NCI-H226 (cell line): Measurements from ENCODE around the gene KIFAP3.
A peak's percentile ranks its signal among the peaks of the same experiment; 100 is the strongest.
"Not testable (repeated sequence)": the region's sequence is repeated elsewhere in the genome, so short reads cannot be mapped to it uniquely, and the experiment has no call there.

ENCODE experiments used
- DNase-seq: peaks from one replicate; pipeline ENCODE4 v3.0.0-alpha.2; 2015

Gene KIFAP3

DNA sequence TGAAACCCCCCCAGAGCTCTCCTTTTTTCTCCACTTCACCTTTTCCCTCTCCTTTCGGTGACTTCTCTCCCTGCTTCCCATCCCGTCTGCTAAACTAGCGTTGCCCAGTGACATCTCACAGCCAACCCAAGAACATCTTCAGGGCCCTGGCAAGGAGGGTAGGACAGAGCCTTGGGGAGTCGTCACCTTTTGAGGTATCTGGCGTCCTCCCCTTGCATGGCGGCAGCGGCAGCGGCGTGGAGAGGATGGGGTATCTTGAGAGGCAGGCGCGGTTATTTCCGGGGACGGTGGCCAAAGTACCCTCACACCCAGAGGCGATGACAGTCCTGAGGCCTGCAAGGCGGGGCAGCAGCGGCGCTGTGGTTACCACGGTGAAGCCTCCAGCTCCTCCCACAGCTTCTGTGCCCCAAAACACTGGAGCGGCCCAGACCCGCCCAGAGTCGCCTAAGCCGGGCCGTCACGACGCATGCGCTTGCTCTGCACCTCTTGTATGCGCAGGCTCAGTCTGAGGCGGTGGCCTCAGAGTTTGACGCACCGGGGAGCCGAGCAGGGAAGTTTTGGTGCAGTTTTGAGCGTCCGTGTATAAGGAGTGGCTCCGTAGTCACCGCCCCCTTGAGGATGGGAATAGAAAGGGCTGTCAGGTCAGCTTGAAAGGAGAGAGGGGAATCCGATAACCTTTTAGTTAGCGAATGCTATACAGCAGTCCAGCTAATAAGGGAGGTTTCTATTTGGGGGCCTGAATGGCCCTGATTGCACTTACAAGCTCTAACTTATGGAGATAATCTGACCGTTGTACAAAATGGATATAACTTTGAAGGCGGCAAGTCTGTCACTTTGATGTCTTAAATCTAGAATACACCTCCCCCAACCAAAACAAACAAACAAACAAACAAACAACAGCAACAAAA is at the start of gene KIFAP3:
KIFAP3 (minus strand) TSS at position 446 of the 908 bp plus-strand sequence; CDS start at position 218, 228 bp downstream.
- DNase-seq = peak; percentile 92

DNA sequence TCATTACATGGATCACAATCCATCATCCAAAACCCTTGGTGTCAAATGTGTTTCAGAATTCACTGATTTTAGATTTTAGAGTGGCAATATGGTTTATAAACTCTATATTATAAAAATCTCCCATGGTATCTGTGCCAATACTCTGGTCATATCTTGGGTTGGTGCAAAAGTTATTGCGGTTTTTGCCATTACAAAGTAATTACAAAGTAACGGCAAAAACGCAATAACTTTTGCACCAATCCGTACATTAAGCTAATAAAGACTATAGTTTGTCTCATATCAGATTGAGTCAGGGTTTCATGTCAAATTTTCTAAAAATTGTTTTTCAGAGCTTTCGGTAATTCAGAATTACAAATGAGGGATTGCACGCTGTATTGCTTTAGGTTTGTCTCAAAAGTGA is 47.9 kb upstream of the KIFAP3 start:
- no peak for DNase-seq

DNA sequence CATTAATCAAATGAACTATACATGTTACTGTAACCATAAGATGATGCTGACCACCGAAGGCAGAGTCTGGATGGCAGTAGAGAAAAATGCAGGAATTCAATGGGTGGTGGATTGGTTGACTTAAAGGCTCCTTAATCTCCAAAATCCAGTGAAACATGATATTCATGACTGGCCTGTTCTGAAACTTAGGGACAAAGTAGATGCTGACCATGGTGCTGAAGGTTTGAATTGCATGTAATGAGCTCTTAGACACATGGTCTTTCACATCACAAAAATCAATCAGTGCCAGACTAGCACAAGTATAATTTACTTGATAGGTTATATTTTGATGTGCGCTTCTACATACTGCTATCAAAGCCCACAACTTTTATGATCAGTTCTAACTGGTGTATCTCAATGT is 40.4 kb upstream of the KIFAP3 start:
- DNase-seq = no peak

DNA sequence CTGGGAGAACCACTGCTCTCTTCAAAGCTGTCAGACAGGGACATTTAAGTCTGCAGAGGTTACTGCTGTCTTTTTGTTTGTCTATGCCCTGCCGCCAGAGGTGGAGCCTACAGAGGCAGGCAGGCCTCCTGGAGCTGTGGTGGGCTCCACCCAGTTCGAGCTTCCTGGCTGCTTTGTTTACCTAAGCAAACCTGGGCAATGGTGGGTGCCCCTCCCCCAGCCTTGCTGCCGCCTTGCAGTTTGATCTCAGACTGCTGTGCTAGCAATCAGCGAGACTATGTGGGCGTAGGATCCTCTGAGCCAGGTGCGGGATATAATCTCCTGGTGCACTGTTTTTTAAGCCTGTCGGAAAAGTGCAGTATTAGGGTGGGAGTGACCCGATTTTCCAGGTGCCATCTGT is 38.6 kb upstream of the KIFAP3 start:
- DNase-seq = not testable (repeated sequence)

DNA sequence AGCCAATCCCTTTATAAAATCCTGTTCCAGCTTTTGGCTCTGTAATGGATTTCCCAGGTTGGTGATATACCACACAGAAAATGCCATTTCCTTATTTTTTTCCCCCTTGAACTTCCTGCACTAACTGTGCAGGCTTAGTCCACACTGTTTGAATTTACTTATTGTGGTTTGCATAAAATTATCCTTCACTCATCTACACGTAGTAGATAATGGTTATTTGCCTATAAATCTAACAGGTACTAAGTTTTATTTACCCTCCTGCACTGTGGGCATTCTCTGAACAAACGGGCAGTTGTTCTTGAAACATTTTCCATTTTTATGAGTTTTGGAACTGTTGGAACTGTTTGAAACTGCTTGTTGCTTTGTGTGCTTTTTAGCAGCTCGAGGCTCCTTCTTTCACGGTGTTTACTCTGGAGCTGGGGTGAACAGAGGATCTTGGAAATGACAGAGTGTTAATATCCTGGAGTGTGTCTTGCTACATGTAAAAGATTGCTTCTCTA is 23.0 kb upstream of the KIFAP3 start:
- DNase-seq = no peak

DNA sequence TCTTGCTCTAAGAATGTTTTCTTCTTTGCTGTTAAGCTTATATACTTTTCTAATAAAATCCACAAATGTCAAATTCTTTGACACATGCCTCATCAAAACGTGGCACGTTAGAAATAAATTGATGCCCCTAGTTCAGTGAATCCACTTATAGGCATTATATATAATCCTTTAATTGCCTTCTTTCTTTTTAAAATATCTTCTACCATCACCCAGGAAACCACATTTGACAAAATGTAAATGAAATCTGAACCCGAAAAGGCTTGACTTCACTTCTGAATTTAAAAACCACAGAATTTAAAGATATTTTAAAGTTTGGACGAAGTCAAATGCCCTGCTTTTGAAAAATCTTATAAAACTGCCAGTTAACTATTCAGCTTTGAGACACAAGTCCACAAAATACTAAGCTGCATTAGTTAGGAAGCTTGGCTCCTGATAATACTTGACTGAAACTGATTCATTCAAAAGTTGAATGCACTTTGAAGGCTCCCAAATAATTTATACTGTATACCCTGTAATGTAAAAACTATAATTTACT is 22.4 kb upstream of the KIFAP3 start:
- DNase-seq = no peak

DNA sequence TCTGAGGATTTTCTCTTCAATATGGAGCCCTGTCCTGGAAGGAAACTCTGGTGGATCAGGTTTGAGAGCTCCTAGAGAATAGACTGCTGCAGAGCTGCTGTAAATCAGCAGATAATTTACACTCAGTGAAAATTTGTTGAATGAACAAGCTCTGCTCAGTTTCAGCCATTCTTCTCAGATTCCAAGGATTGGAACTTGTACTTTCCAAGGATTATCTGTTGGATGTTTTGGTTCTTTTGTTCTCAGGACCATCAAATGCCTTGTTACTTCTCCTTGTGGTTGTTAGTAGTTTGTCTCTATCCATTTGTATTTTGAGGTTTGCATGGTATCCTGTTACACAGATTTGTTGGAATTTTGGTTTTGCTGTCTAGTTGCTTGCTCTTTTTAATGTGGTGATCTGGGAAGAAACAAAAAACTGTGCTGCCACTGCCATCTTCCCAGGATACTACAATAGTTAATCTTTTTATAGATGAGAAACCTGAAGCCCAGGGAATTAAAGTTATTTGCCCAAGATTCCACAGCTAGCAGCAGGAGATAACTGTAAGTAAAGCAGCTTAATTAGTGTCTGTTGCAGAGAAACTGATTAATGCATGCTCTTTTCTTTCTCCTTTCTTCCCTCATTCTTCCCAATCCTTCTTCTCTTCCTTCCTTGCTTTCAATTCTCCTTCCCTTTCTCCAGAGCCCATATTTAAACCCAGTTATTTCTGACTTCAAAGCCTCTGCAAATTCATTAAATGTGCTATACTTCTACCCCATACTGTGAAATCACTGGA is 21.7 kb upstream of the KIFAP3 start:
- no peak for DNase-seq

DNA sequence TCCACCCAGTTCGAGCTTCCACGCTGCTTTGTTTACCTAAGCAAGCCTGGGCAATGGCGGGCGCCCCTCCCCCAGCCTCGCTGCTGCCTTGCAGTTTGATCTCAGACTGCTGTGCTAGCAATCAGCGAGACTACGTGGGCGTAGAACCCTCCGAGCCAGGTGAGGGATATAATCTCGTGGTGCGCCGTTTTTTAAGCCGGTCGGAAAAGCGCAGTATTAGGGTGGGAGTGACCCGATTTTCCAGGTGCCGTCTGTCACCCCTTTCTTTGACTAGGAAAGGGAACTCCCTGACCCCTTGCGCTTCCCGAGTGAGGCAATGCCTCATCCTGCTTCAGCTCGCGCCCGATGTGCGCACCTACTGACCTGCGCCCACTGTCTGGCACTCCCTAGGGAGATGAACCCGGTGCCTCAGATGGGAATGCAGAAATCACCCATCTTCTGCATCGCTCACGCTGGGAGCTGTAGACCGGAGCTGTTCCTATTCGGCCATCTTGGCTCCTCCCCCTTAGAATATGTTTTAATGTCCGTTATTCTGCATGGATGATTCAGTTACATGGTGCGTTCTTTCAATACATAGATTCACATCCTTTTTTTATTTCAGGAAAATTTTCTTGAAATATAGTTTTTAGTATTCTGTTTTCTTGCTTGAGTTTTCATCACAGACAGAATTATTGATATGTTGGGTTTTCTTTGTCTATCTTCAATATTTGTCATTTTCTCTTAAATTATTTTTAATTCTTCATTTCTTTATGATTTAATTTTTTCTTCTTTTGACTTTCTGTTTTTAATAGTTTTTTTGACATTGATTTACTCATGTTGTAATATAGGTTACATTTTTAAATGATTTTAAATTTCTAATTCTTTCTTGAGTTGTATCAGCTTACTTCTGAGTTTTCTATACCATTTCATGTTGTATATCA is 20.5 kb upstream of the KIFAP3 start:
- not testable (repeated sequence) for DNase-seq

DNA sequence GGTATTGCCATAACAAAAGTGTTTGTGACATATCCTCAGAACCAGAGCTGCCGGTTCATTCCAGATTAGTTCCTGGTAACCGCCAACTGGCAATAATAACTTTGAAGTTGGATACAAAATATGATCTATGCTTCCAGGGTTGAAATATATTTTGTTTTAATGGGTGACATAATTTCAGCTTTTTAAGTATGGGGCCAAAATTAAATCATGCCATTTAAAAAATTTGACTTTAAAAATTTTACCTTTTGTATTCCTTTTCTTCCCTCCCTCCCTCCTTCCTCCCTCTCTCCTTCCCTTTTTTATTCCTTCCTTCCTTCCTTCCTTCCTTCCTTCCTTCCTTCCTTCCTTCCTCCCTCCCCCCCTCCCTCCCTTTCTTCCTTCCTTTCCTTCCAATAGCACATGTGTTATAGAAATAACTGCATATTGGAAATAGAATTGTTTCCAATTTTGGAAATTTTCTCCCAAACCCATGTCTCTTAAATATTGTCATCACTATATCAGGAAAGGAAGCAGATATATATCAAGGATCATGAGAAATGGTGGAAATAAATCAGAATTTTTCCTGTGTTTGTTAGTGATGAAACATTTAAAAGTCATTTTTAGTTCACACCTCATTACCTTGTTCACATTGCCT is 12.0 kb upstream of the KIFAP3 start:
- DNase-seq = no peak

DNA sequence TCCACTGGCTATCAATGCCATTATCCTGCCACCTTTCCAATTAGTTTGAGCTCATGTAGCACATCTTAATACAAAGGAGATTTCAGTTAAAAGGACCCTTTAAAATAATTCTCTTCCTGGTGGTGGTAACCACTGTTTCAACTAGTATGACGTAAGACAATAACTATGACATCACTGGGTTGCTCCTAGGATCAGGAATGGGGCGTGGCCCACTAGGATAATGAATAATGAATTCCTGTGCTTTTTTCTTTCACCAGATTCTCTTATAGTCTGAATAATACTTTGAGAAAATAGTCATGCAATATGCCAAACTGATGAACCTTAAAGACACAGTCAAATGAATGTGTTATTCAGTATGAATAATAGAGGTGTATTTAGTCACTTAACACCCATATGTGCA is 10.6 kb upstream of the KIFAP3 start:
- DNase-seq = no peak

DNA sequence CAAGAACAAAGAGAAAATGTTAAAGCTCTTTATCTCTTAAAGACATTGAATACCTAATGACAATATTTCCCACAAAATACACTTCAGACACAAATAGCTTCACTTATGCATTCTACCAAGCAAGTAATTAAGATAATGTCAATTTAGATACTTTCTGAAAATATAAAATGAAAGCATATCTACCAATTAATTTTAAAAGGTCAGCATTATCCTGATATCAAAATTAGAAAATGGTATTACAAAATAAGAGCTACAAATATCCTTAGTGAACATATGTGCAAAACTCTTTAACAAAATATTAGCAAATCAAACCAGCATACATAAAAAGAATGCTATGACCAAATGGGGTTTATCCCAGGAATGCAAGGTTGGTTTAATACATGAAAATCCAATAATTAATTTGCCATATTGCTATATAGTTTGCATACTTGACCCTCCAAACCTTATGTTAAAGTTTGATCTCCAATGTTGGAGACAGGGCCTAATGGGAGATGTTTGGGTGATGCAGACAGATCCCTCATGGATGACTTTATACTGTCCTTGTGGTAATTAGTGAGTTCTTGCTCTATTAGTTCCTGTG is 4.2 kb upstream of the KIFAP3 start:
- DNase-seq = no peak

DNA sequence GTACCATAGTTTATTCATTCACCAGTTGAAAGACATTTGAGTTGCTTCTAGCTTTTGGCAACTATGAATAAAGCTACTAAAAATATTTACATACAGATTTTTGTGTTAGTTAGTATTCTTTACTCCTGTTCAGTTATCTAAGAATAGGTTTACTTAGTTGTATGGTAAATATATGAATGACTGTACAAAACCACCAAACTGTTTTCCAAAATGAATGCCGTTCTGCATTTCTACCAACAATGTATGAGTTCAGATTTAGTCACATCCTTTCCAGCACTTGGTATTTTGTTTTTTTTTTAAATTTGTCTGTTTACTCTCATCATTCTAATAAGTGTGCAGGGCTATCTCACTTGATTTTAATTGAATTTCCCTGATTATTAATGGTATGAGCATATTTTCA is 3.4 kb upstream of the KIFAP3 start:
- no peak for DNase-seq

DNA sequence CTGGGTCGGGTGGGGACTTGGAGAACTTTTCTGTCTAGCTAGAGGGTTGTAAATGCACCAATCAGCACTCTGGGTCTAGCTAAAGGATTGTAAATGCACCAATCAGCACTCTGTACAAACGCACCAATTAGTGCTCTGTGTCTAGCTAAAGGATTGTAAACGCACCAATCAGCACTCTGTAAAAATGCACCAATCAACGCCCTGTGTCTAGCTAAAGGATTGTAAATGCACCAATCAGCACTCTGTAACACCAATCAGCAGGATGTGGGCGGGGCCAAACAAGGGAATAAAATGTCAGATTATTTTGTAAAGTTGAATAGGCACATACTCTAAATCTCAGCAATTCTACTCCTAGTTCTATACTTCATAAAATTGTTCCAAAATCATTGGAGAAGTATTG is 2.5 kb upstream of the KIFAP3 start:
- DNase-seq = not testable (repeated sequence)

DNA sequence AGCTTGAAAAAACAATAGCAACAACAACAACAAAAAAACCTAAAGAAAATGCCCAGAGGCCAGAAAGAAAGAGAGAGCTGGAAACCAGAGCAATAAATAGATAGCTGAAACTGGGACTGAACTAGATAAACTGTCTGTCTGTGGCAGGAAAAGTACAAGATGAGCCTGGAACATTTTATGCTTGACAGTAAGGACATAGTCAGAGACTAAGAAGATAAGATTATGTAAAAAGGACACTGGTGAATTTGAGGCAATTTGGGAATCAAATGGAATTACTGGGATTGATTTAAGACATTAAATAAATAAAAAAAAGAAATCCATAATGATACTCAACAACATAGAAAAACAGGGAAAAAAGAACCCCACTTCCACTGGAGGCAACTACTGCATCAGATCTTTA is 1.7 kb upstream of the KIFAP3 start:
- DNase-seq = no peak

DNA sequence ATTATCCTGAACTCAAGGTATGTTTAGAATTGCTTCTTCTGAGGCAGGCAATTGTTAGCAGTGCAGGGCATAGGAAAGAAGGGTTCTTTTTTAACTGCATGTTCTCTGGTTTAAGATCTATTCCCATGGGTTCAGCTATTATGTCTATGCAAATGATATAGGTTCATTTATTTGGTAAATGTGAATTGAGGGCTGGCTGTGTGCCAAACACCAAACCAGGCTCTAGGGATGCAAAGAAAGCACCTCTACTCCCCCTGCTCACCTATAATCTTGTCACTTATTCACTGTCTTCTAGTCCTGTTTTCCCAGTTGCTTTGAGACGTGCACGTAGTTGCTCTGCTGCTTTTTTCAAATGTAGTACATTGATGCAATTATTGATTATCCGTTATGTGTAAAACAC is 691 bp upstream of the KIFAP3 start:
- no peak for DNase-seq

DNA sequence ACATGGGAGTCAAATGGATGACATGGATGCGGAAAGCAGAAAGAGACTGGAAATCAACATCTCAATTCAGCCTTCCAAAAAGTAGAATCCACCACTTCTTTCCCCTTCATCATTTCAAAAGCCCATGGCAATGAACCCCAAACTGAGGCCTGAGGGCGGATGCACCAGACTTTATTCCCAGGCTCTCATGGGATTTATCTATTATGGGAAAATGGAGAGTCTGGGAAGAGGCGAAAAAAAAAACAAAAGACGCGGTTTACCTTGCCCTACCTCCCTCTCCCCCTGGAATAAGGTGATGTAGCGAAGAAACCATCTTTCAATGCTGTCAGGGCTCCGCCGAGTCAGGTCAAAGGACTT is 624 bp downstream of the KIFAP3 start:
- no peak for DNase-seq

DNA sequence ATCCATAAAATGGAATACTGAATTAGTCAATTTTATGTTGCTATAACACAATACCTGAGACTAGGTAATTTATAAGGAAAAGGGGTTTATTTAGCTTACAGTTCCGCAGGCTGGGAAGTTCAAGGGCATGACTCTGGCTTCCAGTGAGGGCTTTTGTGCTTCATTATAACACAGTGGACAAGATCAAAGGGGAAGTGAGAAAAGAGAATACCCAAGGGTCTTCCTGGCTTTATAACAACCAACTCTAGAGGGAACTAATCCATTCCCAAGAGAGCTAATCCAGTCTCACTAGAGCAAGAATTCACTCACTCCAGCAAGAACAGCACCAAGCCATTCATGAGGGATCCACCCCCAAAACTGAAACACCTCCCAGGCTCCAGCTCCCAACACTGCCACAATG is 3.1 kb downstream of the KIFAP3 start:
- DNase-seq = no peak

DNA sequence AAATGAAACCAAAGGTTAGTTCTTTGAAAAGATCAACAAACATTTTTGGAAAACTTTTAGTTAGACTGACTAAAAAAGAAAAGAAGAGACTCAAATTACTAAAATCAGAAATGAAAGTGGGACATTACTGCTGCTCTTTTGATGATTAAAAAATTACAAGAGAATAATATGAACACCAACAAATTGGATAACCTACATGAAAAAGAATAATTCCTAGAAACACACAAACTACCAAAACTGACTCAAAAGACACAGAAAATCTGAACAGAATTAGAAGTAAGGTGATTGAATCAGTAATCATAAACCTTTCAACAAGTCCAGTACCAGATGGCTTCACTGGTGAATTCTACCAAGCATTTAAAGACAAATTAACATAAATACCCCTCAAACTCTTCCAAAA is 5.6 kb downstream of the KIFAP3 start:
- no peak for DNase-seq

DNA sequence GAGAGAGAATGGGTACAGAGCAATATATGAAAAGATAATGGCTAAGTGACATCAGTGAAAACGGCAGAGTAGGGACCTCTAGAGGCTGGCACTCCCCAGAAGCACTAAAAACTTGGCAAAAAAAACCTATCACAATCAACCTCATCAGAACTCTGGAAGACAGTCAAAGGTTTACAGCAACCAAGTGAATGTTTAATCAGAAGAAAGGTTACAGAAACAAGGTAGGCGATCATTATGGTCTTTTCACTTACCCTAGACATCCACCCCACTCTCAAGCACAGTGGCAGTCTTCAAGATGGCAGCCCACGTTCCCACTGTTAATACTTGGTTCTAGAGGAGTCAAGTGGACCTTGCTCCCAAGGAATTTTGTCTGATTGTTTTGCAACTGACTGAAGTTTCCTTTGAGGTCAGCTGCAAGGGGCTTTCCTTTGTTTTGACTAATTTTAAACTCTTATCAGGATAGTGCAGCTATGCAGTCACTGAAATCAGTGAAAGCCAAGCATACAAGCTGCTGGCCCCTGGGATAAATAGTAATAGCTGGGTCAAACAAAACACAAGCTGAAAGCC is 7.2 kb downstream of the KIFAP3 start:
- DNase-seq = no peak

DNA sequence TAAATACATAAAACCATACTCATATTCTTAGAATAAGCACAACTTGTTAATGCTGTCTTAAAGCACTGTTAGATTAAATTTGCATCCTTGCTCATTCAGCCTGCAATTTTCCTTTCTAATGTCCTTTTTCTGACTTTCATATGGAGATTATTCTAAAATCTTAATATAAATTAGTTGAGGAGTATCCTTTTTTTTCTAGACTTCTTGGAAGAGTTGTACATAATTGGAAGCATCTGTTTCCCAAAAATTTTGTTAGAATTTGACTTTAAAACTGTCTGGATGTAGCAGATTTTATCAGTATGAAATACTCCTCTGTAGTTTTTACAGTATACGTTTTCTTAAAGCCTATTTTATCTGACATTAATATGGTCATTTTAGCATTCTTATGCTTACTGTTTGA is 9.7 kb downstream of the KIFAP3 start:
- no peak for DNase-seq

DNA sequence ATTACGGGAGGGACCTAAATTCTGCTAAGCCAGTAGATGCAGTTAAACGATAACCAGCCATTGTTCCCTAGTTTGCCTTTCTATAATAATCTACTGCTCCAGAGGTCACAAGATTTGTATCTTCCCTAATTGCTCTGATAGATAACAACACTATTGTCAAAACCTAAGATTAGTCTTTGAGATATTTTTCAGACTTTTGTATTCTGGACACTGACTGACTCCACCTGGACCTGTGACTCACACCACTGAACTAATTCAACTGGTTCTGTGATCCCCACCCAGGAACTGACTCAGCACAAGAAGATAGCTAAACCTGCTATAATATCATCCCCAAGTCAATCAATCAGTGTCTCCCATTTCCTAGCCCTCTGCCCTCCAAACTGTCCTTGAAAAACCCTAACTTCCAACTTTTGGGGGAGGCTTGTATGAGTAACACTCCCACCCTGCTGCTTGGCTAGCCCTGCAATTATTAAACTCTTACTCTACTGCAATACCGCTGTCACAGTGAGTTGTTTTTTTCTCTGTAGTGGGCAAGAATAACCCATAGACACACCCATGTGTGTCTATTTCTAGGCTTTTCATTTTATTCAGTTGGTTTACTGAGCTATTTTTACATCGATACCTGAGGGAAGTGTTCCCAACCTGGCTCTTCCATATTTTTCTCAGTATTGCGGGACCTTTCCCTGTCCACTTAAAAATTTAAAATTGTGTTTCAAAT is 11.2 kb downstream of the KIFAP3 start:
- DNase-seq = peak; percentile 51
